ENCODE measurements around the gene DHX40. TPM values are rescaled to one million over a fixed set of nuclear protein-coding genes. Genes with fewer than 3 reads are reported as not detected.

DHX40 gene
- total RNA-seq, 1 donor from 2014 or later = 39.7 TPM

DNA sequence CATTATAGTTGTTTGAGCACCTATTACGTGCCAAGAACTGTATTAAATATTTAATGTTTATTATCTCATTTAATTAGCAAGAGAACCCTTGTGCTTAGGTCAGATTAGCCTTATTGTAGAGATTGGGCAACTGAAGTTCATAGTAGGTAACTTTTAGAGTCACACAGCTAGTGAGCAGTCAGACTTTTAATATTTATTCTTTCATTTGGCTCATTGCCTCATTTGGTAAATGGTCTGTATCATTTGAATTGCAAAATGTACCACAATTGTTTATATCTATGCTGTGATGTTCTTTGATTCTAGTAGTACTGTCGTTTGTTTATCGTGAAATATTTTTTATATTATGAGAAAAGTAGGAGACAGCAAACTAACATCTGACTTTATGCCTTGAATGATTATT is 61.9 kb downstream of the DHX40 start:
- TF ChIP-seq, protein P1, sequence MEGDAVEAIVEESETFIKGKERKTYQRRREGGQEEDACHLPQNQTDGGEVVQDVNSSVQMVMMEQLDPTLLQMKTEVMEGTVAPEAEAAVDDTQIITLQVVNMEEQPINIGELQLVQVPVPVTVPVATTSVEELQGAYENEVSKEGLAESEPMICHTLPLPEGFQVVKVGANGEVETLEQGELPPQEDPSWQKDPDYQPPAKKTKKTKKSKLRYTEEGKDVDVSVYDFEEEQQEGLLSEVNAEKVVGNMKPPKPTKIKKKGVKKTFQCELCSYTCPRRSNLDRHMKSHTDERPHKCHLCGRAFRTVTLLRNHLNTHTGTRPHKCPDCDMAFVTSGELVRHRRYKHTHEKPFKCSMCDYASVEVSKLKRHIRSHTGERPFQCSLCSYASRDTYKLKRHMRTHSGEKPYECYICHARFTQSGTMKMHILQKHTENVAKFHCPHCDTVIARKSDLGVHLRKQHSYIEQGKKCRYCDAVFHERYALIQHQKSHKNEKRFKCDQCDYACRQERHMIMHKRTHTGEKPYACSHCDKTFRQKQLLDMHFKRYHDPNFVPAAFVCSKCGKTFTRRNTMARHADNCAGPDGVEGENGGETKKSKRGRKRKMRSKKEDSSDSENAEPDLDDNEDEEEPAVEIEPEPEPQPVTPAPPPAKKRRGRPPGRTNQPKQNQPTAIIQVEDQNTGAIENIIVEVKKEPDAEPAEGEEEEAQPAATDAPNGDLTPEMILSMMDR (conservative IDR thresholded peaks at IDR 0.05; ENCODE audit: low read depth, low read length) = no peak
- no peak for DNase-seq (ENCODE audit: low read depth)
- H3K4me3 ChIP-seq (ENCODE audit: low read depth, low read length) = no peak overlapping the region

- no peak for DNase-seq (ENCODE audit: low read depth)
- TF ChIP-seq, protein P1 (conservative IDR thresholded peaks at IDR 0.05; ENCODE audit: low read depth, low read length) = no peak
- H3K4me3 ChIP-seq (ENCODE audit: low read depth, low read length) = no peak overlapping the region
Measured at GRCh38 chr17:59627770-59628171, 62.4 kb downstream of the DHX40 start.

DNA sequence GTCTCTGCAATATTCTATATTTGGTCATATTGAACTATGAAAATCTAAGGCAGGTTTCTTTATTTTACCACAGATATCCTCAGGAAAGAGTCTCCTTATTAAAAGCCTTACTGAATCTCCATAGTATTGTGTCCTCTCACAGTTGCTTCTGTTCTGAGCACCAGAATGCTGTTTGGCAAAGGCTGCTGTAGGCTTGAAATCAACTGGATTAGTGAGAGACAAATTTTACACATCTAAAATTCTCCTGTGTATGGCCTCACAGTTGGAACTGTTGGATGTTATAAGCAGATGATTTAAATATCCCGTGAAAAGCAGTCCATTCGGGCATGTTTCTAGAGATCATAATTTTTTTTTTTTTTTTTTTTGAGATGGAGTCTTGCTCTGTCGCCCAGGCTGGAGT is 63.8 kb downstream of the DHX40 start:
- TF ChIP-seq, protein P1 (conservative IDR thresholded peaks at IDR 0.05; ENCODE audit: low read depth, low read length) = no peak
- no peak overlapping the region for H3K4me3 ChIP-seq (ENCODE audit: low read depth, low read length)

GRCh38 chr17:59631276-59631675 is 65.9 kb downstream of the DHX40 start:
- no peak for DNase-seq (ENCODE audit: low read depth)
- TF ChIP-seq, protein P1 (conservative IDR thresholded peaks at IDR 0.05; ENCODE audit: low read depth, low read length) = no peak
- H3K4me3 ChIP-seq (ENCODE audit: low read depth, low read length) = no peak overlapping the region

More for the DNA sequence above, 63.8 kb downstream of the DHX40 start:
- DNase-seq (ENCODE audit: low read depth) = no peak

DNA sequence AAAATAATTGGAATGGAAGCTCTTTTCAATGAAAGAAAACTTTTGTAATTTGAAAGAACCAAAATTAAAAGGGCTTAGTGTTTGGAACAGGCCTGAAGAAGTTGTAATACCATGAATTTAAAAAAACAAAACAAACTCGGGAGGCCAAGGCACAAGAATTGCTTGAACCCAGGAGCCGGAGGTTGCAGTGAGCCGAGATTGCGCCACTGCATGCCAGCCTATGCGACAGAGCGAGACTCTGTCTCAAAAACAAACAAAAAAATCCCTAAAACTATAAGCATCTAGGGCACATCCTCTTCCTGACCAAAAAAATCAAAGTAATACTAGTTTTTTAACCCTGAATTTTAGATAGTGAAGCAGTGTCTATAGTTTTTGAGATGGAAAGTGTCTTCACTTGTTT is 67.0 kb downstream of the DHX40 start:
- no peak overlapping the region for H3K4me3 ChIP-seq (ENCODE audit: low read depth, low read length)
- TF ChIP-seq, protein P1 (conservative IDR thresholded peaks at IDR 0.05; ENCODE audit: low read depth, low read length) = no peak
- DNase-seq (ENCODE audit: low read depth) = no peak

- no peak for DNase-seq (ENCODE audit: low read depth)
- TF ChIP-seq, protein P1 (conservative IDR thresholded peaks at IDR 0.05; ENCODE audit: low read depth, low read length) = no peak
- no peak overlapping the region for H3K4me3 ChIP-seq (ENCODE audit: low read depth, low read length)
Measured at GRCh38 chr17:59633658-59634359, 68.4 kb downstream of the DHX40 start.
